GM12878 (cell line): ENCODE data around the gene PCDHGB2. TPM values are rescaled to one million over a fixed set of nuclear protein-coding genes. Genes with fewer than 3 reads are reported as not detected.

Source experiments
- ATAC-seq: fragments of 200-7000 bp; cut with Tn5 transposase; 3 replicates; pipeline ENCODE4 v1.9.1; 2020; ENCODE audit warnings: mild to moderate bottlenecking, moderate library complexity
- BruUV-seq: library from RNA; stranded (reverse); fragments of 400-500 nt; replicated peaks from 2 replicates; lab custom pipeline; 2021; lab: Mats Ljungman, UMichigan
- CTCF ChIA-PET: fragments of 300-600 bp; sonication (Branson Sonifier 250); formaldehyde crosslinking; extraction: SDS; loops from one replicate; lab custom pipeline; 2021; ENCODE audit warnings: inconsistent platforms; lab: Yijun Ruan, JAX
- POLR2A ChIA-PET: fragments of 350-600 bp; formaldehyde crosslinking; extraction: SDS; loops from one replicate; lab custom pipeline; 2021; ENCODE audit warnings: inconsistent platforms; lab: Charles Lee
- RAD21 ChIA-PET: fragments of 300-600 bp; sonication (Branson Sonifier 250); formaldehyde crosslinking; loops from one replicate; lab custom pipeline; 2023; ENCODE audit warnings: antibody characterized with exemption; ENCODE audit not compliant: unreplicated experiment; lab: Charles Lee
- SMC1A ChIA-PET: fragments of 300-600 bp; sonication (Branson Sonifier 250); formaldehyde crosslinking; loops from one replicate; lab custom pipeline; 2023; ENCODE audit not compliant: unreplicated experiment, uncharacterized antibody; lab: Charles Lee
- DNase-seq: peaks from one replicate; pipeline ENCODE4 v3.0.0-alpha.2; 2011; ENCODE audit warnings: low read depth, low spot score
- FAIRE-seq: peaks from 3 replicates; lab custom pipeline; 2011; peaks lifted over from hg19 to GRCh38; lab: Jason Lieb, UNC
- H2AFZ ChIP-seq: 2 replicates; pipeline ENCODE4 v1.6.0; 2011; ENCODE audit warnings: low read depth, low read length, control low read depth; ENCODE audit not compliant: control insufficient read depth
- H3K27ac ChIP-seq: 2 replicates; pipeline ENCODE4 v1.5.1; 2011; ENCODE audit warnings: control low read depth; ENCODE audit not compliant: control insufficient read depth, insufficient read depth
- H3K27me3 ChIP-seq, 2 experiments: replicated peaks in 1 of 2; 2 replicates each; pipeline versions ENCODE4 v1.6.0 to v1.6.1; 2011; ENCODE audit warnings: low read length in 1 of 2; ENCODE audit not compliant: control insufficient read depth in 2 of 2, insufficient read depth in 2 of 2
- H3K36me3 ChIP-seq, 2 experiments: 2 replicates each; pipeline ENCODE4 v1.5.1; 2011; ENCODE audit warnings: low read length in 1 of 2; ENCODE audit not compliant: control insufficient read depth in 2 of 2, insufficient read depth in 2 of 2
- H3K4me1 ChIP-seq: 2 replicates; pipeline ENCODE4 v1.6.1; 2011; ENCODE audit warnings: mild to moderate bottlenecking, low read length, moderate library complexity, mixed read lengths; ENCODE audit not compliant: control insufficient read depth, insufficient read depth
- H3K4me2 ChIP-seq: 2 replicates; pipeline ENCODE4 v1.6.0; 2011; ENCODE audit warnings: control low read depth; ENCODE audit not compliant: control insufficient read depth, insufficient read depth
- H3K4me3 ChIP-seq: fragments of 200-600 bp; sonication (generic); 2 replicates; pipeline ENCODE4 v1.5.1; 2016
- H3K79me2 ChIP-seq: 2 replicates; pipeline ENCODE4 v1.6.0; 2011; ENCODE audit warnings: low read length; ENCODE audit not compliant: control insufficient read depth, insufficient read depth
- H3K9ac ChIP-seq: 2 replicates; pipeline ENCODE4 v1.8.0; 2011; ENCODE audit warnings: low read length, control low read depth, mixed read lengths; ENCODE audit not compliant: control insufficient read depth, insufficient read depth
- H3K9me3 ChIP-seq: replicated peaks from 3 replicates; pipeline ENCODE4 v1.5.1; 2011; ENCODE audit warnings: mild to moderate bottlenecking, low read length; ENCODE audit not compliant: control insufficient read depth, insufficient read depth
- H4K20me1 ChIP-seq: 2 replicates; pipeline ENCODE4 v1.6.0; 2011; ENCODE audit not compliant: control insufficient read depth, insufficient read depth
- SREBF2 ChIP-seq: IDR thresholded peaks from 2 replicates; pipeline ENCODE4 v1.6.1; 2012; ENCODE audit warnings: mild to moderate bottlenecking, low read length
- ZNF384 ChIP-seq: IDR thresholded peaks from 2 replicates; pipeline ENCODE4 v1.6.1; 2012; ENCODE audit warnings: low read depth, mild to moderate bottlenecking, low read length, improper control_type of control experiment, borderline replicate concordance
- WGBS: methylation state at CpG from one replicate; pipeline ENCODE4 v1.1.6; 2016; ENCODE audit warnings: low lambda C conversion rate; ENCODE audit not compliant: insufficient replicate concordance, insufficient coverage; ENCODE audit errors: missing lambda C conversion rate; 5-methylcytosine and 5-hydroxymethylcytosine counted together
- in situ Hi-C: fragments of 300-500 bp; cut with MboI; formaldehyde crosslinking; loops from 9 replicates; pipeline ENCODE4 v1.14.3; 2018; ENCODE audit warnings: mixed read lengths
- intact Hi-C: fragments of 100-400 bp; cut with micrococcal nuclease; formaldehyde crosslinking; loops from one replicate; pipeline ENCODE4 v1.14.2; 2022; ENCODE audit not compliant: unreplicated experiment
- polyA plus RNA-seq, 11 experiments: library from polyadenylated mRNA; depleted of rRNA in 4 of 11; unstranded in 6 of 11; stranded (reverse) in 5 of 11; fragments of >200 nt; fragmentation: Nextera tagmentation in 4 of 11; fragmentation: Illumina TruSeq in 1 of 11; extraction: Ambion mirVana in 4 of 11; extraction: Trizol in 1 of 11; gene quantifications; 1 replicate in 1 of 11; 2 replicates in 10 of 11; pipeline versions ENCODE4 v1.2.1 to v1.2.3, GENCODE V29; 2011 to 2016; ENCODE audit warnings: inconsistent platforms in 2 of 11, missing spikeins in 2 of 11, low read depth in 1 of 11
- total RNA-seq, 4 experiments: library from RNA; depleted of rRNA in 3 of 4; stranded (reverse); fragments of >200 nt in 3 of 4; fragmentation: Illumina TruSeq in 1 of 4; extraction: Trizol in 1 of 4; gene quantifications; 2 replicates each; pipeline versions ENCODE4 v1.2.1 to v1.2.3, GENCODE V29; 2013 to 2021
- TF ChIP-seq, protein P1 (sequence below): IDR thresholded peaks from 2 replicates; pipeline ENCODE4 v1.6.1; 2011; ENCODE audit warnings: low read depth, low read length, improper control_type of control experiment, borderline replicate concordance
- TF ChIP-seq, protein P2 (sequence below): fragments of 450-650 bp; IDR thresholded peaks from 2 replicates; pipeline ENCODE4 v1.6.1; 2017; ENCODE audit warnings: low read depth, mild to moderate bottlenecking, moderate library complexity

Gene PCDHGB2
- total and polyA plus RNA-seq, 10 of the 15 experiments (the other 5 are each of a cell fraction or from before 2014, with no cell fraction given), result 0.06 to 0.38 (median 0.19) TPM; not detected in 2

DNA sequence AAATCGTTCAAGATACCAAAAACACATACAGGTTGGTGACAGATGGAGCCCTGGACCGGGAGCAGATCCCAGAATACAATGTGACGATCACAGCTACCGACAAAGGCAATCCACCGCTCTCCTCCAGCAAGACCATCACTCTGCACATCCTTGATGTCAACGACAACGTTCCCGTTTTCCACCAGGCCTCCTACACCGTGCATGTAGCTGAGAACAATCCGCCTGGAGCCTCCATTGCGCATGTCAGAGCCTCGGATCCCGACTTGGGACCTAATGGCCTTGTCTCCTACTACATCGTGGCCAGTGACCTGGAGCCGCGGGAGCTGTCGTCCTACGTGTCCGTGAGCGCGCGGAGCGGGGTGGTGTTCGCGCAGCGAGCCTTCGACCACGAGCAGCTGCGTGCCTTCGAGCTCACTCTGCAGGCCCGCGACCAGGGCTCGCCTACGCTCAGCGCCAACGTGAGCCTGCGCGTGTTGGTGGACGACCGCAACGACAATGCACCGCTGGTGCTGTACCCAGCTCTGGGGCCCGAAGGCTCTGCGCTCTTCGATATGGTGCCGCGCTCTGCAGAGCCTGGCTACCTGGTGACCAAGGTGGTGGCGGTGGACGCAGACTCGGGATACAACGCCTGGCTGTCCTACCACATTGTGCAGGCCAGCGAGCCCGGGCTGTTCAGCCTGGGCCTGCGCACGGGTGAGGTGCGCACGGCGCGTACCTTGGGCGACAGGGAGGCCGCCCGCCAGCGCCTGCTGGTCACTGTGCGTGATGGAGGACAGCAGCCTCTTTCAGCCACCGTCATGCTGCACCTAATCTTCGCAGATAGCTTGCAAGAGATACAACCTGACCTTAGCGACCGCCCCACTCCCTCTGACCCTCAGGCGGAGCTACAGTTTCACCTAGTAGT lies 12.0 kb downstream of the PCDHGB2 start:
- H3K27ac ChIP-seq, result no peak overlapping the region
- H3K36me3 ChIP-seq, result no peaks in the 10 kb centered on the region
- ATAC-seq (no peak), FAIRE-seq (no peak), DNase-seq (no peak)
- BruUV-seq, result no TSS peak
- no peak overlapping the region for H2AFZ ChIP-seq
- H3K79me2 ChIP-seq, result no peaks in the 10 kb centered on the region
- in situ Hi-C loops (no loop called here), intact Hi-C loops (no loop called here)
- H3K9ac ChIP-seq, result no peak overlapping the region
- TF ChIP-seq ZNF384 (no peak), SREBF2 (no peak)
- TF ChIP-seq, protein P1, sequence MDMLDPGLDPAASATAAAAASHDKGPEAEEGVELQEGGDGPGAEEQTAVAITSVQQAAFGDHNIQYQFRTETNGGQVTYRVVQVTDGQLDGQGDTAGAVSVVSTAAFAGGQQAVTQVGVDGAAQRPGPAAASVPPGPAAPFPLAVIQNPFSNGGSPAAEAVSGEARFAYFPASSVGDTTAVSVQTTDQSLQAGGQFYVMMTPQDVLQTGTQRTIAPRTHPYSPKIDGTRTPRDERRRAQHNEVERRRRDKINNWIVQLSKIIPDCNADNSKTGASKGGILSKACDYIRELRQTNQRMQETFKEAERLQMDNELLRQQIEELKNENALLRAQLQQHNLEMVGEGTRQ, result no peak
- TF ChIP-seq, protein P2, sequence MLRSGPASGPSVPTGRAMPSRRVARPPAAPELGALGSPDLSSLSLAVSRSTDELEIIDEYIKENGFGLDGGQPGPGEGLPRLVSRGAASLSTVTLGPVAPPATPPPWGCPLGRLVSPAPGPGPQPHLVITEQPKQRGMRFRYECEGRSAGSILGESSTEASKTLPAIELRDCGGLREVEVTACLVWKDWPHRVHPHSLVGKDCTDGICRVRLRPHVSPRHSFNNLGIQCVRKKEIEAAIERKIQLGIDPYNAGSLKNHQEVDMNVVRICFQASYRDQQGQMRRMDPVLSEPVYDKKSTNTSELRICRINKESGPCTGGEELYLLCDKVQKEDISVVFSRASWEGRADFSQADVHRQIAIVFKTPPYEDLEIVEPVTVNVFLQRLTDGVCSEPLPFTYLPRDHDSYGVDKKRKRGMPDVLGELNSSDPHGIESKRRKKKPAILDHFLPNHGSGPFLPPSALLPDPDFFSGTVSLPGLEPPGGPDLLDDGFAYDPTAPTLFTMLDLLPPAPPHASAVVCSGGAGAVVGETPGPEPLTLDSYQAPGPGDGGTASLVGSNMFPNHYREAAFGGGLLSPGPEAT, result no peak
- RAD21 ChIA-PET, result interaction anchor here (1.3 to 2.4 kb wide), 2 partner anchors 41 to 192 kb away, joined by 5 to 24 read pairs; partner anchors contain the start of gene PCDHGA10
- SMC1A ChIA-PET, result interaction anchor here (2.6 kb wide), 1 partner anchor 192 kb away, joined by 17 read pairs; no protein-coding TSS in a partner anchor
- no peaks in the 10 kb centered on the region for H3K4me1 ChIP-seq
- H3K9me3 ChIP-seq, result peaks cover 17% of the 10 kb centered on the region; the same call in 2 of the 3 replicates
- CTCF ChIA-PET, result interaction anchor here (1.7 to 3.2 kb wide), 5 partner anchors 29 to 195 kb away, joined by 4 to 40 read pairs (median 18); partner anchors contain the start of genes PCDHGA10 and TAF7
- no peaks in the 10 kb centered on the region for H4K20me1 ChIP-seq
- H3K27me3 ChIP-seq, result no peaks in the 10 kb centered on the region
- WGBS, result 88% methylated on average over 52 of the region's 69 CpGs
- no peak overlapping the region for H3K4me3 ChIP-seq
- H3K4me2 ChIP-seq, result no peak overlapping the region
- POLR2A ChIA-PET, result no interaction called here
